EL (cell line): Measurements from ENCODE around the gene MYOF.
A peak's percentile ranks its signal among the peaks of the same experiment; 100 is the strongest.
"Not testable (repeated sequence)": the region's sequence is repeated elsewhere in the genome, so short reads cannot be mapped to it uniquely, and the experiment has no call there.

Experiments
- DNase-seq: peaks from one replicate; pipeline ENCODE4 v3.0.0-alpha.2; 2016

MYOF gene

GRCh38 chr10:93475871-93476270, 6.3 kb downstream of the MYOF start:
- DNase-seq = peak; percentile 89

- DNase-seq = no peak
Measured at GRCh38 chr10:93475227-93475626, 6.9 kb downstream of the MYOF start.

- DNase-seq = no peak
Measured at GRCh38 chr10:93473804-93474472, 8.2 kb downstream of the MYOF start.

GRCh38 chr10:93473161-93473560, 9.0 kb downstream of the MYOF start:
- DNase-seq = no peak

- DNase-seq = peak; percentile 95
Measured at GRCh38 chr10:93471110-93471651, 11.0 kb downstream of the MYOF start.

GRCh38 chr10:93469454-93469853, 12.7 kb downstream of the MYOF start:
- DNase-seq = peak; percentile 77

GRCh38 chr10:93468461-93469213, 13.5 kb downstream of the MYOF start:
- DNase-seq = peak; percentile 97

- not testable (repeated sequence) for DNase-seq
Measured at GRCh38 chr10:93467635-93468034, 14.5 kb downstream of the MYOF start.

GRCh38 chr10:93465806-93466675, 16.1 kb downstream of the MYOF start:
- peak; percentile 100 for DNase-seq

- peak; percentile 38 for DNase-seq
Measured at GRCh38 chr10:93464776-93465388, 17.3 kb downstream of the MYOF start.

GRCh38 chr10:93463723-93464476, 18.2 kb downstream of the MYOF start:
- peak; percentile 66 for DNase-seq

GRCh38 chr10:93462881-93463280, 19.3 kb downstream of the MYOF start:
- peak; percentile 83 for DNase-seq

GRCh38 chr10:93462371-93462770, 19.8 kb downstream of the MYOF start:
- no peak for DNase-seq

GRCh38 chr10:93461807-93462178, 20.3 kb downstream of the MYOF start:
- peak; percentile 52 for DNase-seq

GRCh38 chr10:93461109-93461806, 20.9 kb downstream of the MYOF start:
- peak; percentile 68 for DNase-seq

- no peak for DNase-seq
Measured at GRCh38 chr10:93459466-93459865, 22.7 kb downstream of the MYOF start.

- DNase-seq = peak; percentile 100
Measured at GRCh38 chr10:93458821-93459257, 23.3 kb downstream of the MYOF start.

- no peak for DNase-seq
Measured at GRCh38 chr10:93457511-93457910, 24.6 kb downstream of the MYOF start.

- no peak for DNase-seq
Measured at GRCh38 chr10:93456480-93456879, 25.7 kb downstream of the MYOF start.

GRCh38 chr10:93454736-93455135, 27.4 kb downstream of the MYOF start:
- no peak for DNase-seq

- no peak for DNase-seq
Measured at GRCh38 chr10:93454146-93454545, 28.0 kb downstream of the MYOF start.
